A673 (cell line): ENCODE measurements around the gene RIPK1.

Experiments used
- EZH2 ChIP-seq: fragments of 200-600 bp; sonication (generic); IDR thresholded peaks from 2 replicates; pipeline ENCODE4 v1.6.1; 2017; ENCODE audit warnings: borderline replicate concordance, low read depth, mild to moderate bottlenecking, mixed read lengths, antibody characterized with exemption, low read length; ENCODE audit not compliant: poor library complexity, severe bottlenecking
- TF ChIP-seq, protein P1 (sequence below): fragments of 300-800, 200-600 bp; sonication (generic); conservative IDR thresholded peaks from 2 replicates; pipeline ENCODE4 v1.5.1; 2017; ENCODE audit warnings: low read depth, mild to moderate bottlenecking, antibody characterized with exemption, low read length, moderate library complexity, mixed read lengths

DNA sequence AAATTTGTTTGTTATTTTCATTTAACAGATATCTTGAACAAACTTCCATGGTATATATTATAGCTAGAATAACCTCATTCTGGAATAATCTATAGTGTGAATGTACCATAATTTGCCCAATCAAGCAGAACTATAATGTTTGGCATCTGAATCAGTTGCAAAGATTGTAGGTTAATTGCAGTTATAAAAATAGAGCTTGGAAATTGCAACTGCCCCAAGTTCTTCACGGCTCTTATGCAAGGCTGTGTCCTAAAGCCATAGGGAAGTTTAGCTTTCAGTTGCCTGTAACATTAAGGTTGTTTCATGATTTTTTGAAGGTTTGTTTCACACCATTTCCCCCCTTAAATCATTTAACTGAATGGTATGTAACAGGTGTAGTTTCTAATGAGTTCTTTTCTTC is 49.2 kb upstream of the RIPK1 start:
- TF ChIP-seq, protein P1, sequence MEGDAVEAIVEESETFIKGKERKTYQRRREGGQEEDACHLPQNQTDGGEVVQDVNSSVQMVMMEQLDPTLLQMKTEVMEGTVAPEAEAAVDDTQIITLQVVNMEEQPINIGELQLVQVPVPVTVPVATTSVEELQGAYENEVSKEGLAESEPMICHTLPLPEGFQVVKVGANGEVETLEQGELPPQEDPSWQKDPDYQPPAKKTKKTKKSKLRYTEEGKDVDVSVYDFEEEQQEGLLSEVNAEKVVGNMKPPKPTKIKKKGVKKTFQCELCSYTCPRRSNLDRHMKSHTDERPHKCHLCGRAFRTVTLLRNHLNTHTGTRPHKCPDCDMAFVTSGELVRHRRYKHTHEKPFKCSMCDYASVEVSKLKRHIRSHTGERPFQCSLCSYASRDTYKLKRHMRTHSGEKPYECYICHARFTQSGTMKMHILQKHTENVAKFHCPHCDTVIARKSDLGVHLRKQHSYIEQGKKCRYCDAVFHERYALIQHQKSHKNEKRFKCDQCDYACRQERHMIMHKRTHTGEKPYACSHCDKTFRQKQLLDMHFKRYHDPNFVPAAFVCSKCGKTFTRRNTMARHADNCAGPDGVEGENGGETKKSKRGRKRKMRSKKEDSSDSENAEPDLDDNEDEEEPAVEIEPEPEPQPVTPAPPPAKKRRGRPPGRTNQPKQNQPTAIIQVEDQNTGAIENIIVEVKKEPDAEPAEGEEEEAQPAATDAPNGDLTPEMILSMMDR, result no peak
- no peak for TF ChIP-seq EZH2
